Endometrial microvascular endothelial cells (primary cell): ENCODE measurements around the gene SLC4A2. TPM values are rescaled to one million over a fixed set of nuclear protein-coding genes. Genes with fewer than 3 reads are reported as not detected.

Experiments used
- in situ Hi-C: cut with HindIII; loops from 2 replicates; pipeline ENCODE4 v1.10.0; 2017; ENCODE audit warnings: low sequenced_read_pairs, low pct_unique_long_range_greater_than_20kb; ENCODE audit errors: inconsistent ontology term
- total RNA-seq: library from RNA; depleted of rRNA; stranded (reverse); fragments of >200 nt; gene quantifications from one replicate; pipeline ENCODE4 v1.2.3, GENCODE V29; 2015; ENCODE audit errors: inconsistent ontology term

The SLC4A2 gene
- total RNA-seq, 1 donor from 2014 or later: 212 TPM

- in situ Hi-C loops: no loop called here
These were observed 16.6 kb downstream of the SLC4A2 start for GRCh38 chr7:151075978-151076426.

- in situ Hi-C loops: no loop called here
These were observed 17.7 kb downstream of the SLC4A2 start for GRCh38 chr7:151076863-151077704.

- in situ Hi-C loops: no loop called here
These were observed 18.4 kb downstream of the SLC4A2 start for GRCh38 chr7:151077705-151078232.

DNA sequence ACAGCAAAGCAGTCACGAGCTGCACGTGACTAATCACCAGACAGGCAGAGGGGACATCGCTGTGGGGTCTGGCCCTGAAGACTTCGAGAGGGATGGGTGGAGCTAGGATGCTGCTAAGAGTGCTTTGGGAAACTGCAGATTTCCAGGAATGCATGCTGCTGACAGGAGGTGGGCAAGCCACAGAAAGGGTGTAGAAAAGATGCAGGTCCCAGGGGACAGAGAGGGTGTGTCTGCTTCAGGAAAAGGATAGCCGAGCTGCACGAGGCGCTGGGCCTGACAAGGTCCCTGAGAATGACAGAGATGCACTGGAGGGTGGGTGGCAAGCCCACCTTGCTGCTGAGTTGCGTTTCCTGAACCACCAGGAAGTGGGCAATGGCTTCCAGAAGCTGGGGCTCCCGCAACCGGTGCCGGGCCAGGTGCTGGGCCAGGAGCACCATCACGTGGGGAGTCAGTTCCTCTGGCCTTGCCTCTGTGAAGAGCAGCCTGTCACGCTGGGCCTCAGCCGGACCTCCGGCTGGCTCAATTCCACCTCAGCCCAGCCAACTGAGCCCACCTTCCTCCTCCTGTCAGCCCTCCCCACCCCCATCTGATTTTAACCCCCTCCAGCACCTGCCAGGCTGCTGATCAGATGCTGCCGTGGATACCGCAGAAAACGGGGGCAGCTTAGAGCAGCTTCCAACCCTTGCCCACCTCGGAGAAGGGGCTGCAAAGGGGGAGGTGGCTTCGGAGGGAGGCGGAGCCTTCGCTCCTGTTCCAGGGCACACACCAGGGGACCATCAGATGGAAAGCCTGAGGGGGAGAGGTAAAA is 19.0 kb downstream of the SLC4A2 start:
- in situ Hi-C loops: no loop called here

DNA sequence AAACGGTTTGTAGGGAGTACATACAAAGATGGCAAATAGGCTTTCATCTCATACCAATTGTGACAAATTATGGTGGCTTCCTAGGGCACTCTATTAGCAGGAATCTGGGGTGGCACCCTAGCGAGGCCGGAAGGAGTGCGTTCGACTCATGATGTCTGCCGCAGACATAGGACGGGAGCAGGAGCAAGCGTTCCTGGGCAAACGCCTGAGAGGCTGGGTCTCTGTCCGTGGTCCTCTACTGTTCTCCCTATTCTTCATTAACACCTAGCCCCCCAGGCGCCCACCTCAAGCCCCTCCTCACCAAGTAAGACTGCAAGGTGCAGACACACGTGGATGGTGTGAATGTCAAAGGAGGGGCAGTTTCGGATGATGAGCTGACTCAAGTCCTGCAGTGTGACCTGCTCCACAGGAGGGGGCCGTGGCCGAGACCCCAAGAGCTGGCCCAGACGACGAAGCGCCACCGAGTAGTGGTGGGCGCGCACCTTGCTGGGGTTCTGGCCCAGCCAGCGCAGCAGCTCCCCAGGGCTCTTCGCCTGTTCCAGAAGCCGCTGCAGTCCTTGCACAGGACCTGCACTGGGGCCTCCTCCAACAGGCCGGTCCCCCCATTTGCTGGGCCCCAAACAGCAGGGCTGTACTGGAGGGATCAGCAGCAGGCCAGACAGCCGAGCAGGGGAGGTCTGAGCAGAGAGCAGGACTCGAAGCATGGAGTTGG is 20.0 kb downstream of the SLC4A2 start:
- in situ Hi-C loops: no loop called here

GRCh38 chr7:151080067-151080521 is 20.7 kb downstream of the SLC4A2 start:
- in situ Hi-C loops: loop anchor here (10.0 kb wide), 1 partner anchor 85 kb away; the partner anchor contains the start of gene GBX1

DNA sequence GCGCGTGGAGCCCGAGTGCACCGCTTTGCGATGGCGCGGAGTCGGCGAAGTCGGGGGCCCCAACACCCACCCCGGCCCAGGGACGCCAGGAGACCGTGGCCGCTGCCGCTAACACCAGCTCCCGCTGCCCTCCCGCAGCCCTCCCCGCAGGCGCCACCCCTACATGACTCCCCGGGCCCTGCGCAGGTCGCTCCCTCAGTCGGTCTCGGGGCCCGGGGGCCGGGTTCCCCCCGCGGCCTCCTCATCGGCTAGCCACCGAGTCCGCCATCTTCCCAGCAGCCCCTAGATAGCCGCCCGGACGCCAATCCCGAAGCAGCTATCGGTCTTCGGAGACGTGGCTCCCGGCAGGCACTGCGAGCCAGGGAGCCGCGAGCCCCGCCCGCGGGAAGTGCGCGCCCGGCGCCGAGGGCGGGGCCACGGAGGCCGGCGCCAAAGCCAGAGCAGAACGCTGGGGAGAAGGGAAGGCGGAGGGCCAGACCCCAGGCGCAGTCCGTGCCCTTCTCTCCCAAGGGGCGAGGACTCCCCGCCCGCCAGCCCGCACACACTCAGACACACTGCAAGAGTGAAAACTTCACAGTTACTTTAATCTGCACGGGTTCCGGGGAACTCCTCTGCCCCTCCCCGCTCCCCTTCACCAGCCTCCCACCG is 21.3 kb downstream of the SLC4A2 start, which contains the start of gene FASTK:
TSS of gene FASTK (minus strand) at position 288 of the 648 bp plus-strand sequence. CDS start at position 245, 43 bp downstream.
- in situ Hi-C loops: loop anchor here (10.0 kb wide), 1 partner anchor 84 kb away; the partner anchor contains the start of gene GBX1

GRCh38 chr7:151081170-151082101 is 22.0 kb downstream of the SLC4A2 start:
- in situ Hi-C loops: loop anchor here (10.0 kb wide), 1 partner anchor 83 kb away; the partner anchor contains the start of gene GBX1

GRCh38 chr7:151082141-151083070 is 23.0 kb downstream of the SLC4A2 start:
- in situ Hi-C loops: loop anchor here (10.0 kb wide), 1 partner anchor 82 kb away; the partner anchor contains the start of gene GBX1

DNA sequence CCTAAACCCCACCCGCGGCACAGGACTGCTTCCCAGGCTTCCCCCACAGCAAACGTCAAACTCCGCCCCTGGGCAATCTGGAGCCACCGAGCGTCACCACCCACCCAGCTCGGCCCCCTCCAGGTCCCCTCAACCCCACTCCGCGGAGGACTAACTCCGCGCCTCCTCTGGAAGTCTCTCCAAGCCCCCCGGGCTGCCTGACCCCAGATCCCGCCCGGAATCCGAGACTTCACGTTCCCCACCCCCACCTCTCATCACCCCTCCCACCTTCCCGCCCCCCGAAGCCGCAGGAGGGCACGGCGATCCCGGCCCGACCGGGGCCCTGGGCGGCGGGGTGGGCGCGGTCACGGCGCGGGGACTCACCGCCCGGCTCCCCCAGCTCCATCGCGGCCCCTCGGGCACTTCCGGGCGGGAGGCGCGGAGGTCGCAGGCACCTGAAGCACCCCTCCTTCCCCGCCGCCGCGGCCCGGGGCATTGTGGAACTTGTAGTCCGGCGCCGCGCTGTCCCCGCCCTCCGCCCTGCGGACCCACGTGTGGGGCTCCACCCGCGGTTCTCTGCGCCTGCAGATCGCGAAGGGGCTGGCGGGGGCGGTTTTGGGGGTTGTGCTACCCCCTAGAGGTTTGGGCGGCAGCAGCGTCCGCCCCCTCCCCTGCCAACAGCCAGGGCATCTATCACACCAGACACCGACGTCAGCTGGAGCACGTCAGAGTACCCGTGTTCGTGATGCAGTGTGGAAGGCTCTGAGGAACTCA is 23.9 kb downstream of the SLC4A2 start, which contains the start of gene TMUB1:
TSS of gene TMUB1 (minus strand) at position 423 of the 753 bp plus-strand sequence. CDS start 930 bp downstream, outside the sequence.
- in situ Hi-C loops: loop anchor here (10.0 kb wide), 1 partner anchor 82 kb away; the partner anchor contains the start of gene GBX1

DNA sequence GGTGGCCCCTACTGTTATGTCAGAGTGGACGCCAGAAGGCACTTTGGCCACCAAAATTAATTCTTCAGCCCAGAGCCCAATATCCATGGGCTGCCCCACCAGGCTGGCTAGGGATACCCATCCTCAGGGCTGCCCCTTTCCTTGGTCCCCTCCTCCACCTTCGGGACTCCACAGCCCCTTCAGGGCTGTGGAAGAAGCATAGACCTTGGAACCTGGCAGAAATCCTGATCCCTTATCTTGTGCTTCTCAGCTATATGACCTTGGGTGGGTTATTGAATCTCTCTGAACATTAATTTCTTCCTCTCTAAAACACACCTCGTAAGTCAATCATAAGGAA is 24.4 kb downstream of the SLC4A2 start:
- in situ Hi-C loops: loop anchor here (10.0 kb wide), 1 partner anchor 81 kb away; the partner anchor contains the start of gene GBX1

- in situ Hi-C loops: loop anchor here (10.0 kb wide), 1 partner anchor 79 kb away; the partner anchor contains the start of gene GBX1
These were observed 25.9 kb downstream of the SLC4A2 start for GRCh38 chr7:151085329-151085690.

DNA sequence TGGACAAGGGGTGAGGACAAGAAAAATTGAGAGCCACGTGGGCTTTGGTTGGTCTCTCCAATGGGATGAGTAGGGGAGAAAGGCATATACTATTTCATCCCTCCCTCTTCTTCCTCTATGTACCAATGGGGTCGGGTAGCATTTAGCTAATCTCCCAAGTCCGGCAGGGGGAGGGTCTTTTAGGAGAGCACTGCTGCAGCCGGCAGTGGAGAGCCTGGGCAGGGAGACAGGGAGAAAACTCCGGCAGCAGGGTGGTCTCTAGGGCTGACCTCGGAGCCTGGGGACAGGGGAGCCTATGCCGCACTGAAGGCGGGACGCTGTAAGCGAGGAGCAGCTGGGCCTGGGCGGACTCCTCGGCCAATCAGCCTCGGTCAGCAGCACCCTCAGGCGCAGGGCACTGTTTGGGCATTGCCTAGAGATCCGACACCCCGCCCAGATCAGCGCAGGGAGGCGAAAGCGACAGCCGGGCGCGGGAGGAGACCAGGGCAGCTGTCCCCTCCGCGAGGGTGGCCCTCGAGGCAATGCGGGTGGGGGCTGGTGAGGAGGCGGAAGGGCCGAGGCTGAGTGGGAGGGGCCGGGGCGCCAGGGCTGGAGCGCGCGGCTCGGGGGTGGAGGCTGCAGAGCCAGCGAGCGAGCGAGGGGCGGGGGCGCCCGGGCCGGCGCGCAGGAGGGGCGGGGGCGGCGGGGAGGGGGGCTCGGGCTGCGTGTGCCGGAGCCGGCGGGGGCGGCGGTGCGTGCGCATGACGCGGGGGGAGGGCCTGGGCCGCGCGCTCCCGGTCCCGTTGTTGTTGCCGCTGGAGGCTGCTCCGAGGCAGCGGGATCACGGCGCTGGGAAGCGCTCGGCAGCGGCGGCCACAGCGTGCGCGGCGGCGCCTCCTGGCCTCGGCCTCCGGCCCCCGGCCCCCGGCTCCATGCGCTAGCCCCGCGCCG is 26.6 kb downstream of the SLC4A2 start, which contains the start of gene AGAP3:
TSS of gene AGAP3 (plus strand) at position 785 of the 930 bp plus-strand sequence. CDS start 267 bp downstream, outside the sequence.
- in situ Hi-C loops: loop anchor here (10.0 kb wide), 1 partner anchor 79 kb away; the partner anchor contains the start of gene GBX1

DNA sequence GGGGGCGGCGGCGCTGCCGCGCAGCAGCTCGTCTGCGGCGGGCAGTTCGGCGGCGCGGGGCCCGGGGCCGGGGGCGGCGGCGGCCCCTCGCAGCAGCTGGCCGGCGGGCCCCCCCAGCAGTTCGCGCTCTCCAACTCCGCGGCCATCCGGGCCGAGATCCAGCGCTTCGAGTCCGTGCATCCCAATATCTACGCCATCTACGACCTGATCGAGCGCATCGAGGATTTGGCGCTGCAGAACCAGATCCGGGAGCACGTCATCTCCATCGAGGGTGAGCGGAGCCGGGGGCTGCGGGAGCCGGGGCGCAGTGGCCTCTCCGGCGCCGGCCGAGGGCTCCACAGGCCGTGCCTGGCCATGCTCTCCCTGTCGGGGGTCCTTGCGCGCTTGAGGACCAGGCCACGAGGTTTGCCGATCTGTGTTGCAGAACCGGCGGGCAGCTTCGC is 27.4 kb downstream of the SLC4A2 start:
- in situ Hi-C loops: loop anchor here (10.0 kb wide), 1 partner anchor 78 kb away; the partner anchor contains the start of gene GBX1
